BE2C (cell line): ENCODE results near the gene DIPK1A.
A peak's percentile ranks its signal among the peaks of the same experiment; 100 is the strongest.

Source experiments
- DNase-seq: peaks from one replicate; pipeline ENCODE4 v3.0.0-alpha.2; 2020
- H3K27me3 ChIP-seq: fragments of 250-450 bp; sonication (Bioruptor Pico); 2 replicates; pipeline ENCODE4 v1.5.1; 2020; ENCODE audit warnings: mild to moderate bottlenecking
- H3K36me3 ChIP-seq: fragments of 250-450 bp; sonication (Bioruptor Pico); 2 replicates; pipeline ENCODE4 v1.5.1; 2020; ENCODE audit warnings: mild to moderate bottlenecking
- H3K4me1 ChIP-seq: fragments of 250-450 bp; sonication (Bioruptor Pico); 2 replicates; pipeline ENCODE4 v1.5.1; 2020
- H3K4me3 ChIP-seq: 2 replicates; pipeline ENCODE4 v1.5.1; 2011; ENCODE audit warnings: low read depth, low read length
- H3K9me3 ChIP-seq: fragments of 250-450 bp; sonication (Bioruptor Pico); 2 replicates; pipeline ENCODE4 v1.5.1; 2020
- CTCF ChIP-seq: IDR thresholded peaks from 2 replicates; pipeline ENCODE4 v1.5.1; 2012; ENCODE audit warnings: mild to moderate bottlenecking, low read depth, low read length

DIPK1A gene

GRCh38 chr1:92820551-92820950 lies 140.7 kb downstream of the DIPK1A start:
- no peak for DNase-seq
- Histone ChIP-seq H3K27me3 (no peaks in the 10 kb centered on the region), H3K36me3 (no peaks in the 10 kb centered on the region), H3K4me3 (no peak overlapping the region), H3K4me1 (no peaks in the 10 kb centered on the region), H3K9me3 (no peaks in the 10 kb centered on the region)
- no peak for TF ChIP-seq CTCF

- no peak for TF ChIP-seq CTCF
- no peaks in the 10 kb centered on the region for H3K9me3 ChIP-seq
- DNase-seq = no peak
These were observed 141.2 kb downstream of the DIPK1A start for GRCh38 chr1:92820024-92820423.

DNA sequence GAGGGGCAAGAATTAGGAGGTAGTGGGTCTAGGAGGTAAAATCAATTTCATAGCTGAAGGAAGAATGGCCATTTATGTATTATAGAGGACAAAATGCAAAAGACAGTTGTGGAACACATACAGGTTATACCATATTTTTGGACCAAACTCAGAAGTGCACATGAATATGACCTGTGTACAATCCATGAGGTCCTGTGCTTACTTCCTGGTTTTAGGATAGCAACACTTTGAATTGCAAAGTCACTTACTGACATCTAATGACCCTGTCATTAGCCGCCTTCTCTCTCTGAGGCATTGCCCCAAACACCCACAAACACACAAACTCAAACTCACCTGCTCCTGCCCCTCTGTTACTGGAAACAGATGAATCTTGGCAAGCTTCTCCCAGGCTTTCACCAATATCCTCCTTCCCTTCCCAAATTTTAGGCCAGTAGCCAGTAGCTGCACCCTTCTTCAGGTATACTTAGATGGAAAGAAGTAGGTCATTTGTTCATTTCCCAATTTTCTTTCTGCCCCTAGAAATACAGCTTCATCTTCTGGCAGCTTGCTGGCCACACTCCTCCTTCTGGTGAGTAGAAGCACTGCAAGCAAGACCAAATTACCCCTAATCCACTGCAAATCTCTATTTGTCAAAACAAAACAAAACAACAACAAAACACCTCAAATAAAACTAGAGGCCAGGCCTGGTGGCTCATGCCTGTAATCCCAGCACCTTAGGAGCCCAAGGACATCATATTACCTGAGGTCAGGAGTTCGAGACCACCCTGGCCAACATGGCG lies 143.1 kb downstream of the DIPK1A start:
- Histone ChIP-seq H3K4me1 (no peaks in the 10 kb centered on the region), H3K27me3 (no peaks in the 10 kb centered on the region), H3K4me3 (no peak overlapping the region), H3K9me3 (no peaks in the 10 kb centered on the region), H3K36me3 (no peaks in the 10 kb centered on the region)
- DNase-seq = peak; percentile 8
- peak; percentile 68 for TF ChIP-seq CTCF

More at GRCh38 chr1:92820024-92820423, 141.2 kb downstream of the DIPK1A start:
- Histone ChIP-seq H3K4me1 (no peaks in the 10 kb centered on the region), H3K27me3 (no peaks in the 10 kb centered on the region), H3K36me3 (no peaks in the 10 kb centered on the region), H3K4me3 (no peak overlapping the region)

- H3K4me1 ChIP-seq = no peaks in the 10 kb centered on the region
- H3K9me3 ChIP-seq = no peaks in the 10 kb centered on the region
- H3K36me3 ChIP-seq = no peaks in the 10 kb centered on the region
- H3K4me3 ChIP-seq = no peak overlapping the region
- H3K27me3 ChIP-seq = no peaks in the 10 kb centered on the region
- TF ChIP-seq CTCF = no peak
- DNase-seq = no peak
These were observed 144.0 kb downstream of the DIPK1A start for GRCh38 chr1:92817137-92817697.

DNA sequence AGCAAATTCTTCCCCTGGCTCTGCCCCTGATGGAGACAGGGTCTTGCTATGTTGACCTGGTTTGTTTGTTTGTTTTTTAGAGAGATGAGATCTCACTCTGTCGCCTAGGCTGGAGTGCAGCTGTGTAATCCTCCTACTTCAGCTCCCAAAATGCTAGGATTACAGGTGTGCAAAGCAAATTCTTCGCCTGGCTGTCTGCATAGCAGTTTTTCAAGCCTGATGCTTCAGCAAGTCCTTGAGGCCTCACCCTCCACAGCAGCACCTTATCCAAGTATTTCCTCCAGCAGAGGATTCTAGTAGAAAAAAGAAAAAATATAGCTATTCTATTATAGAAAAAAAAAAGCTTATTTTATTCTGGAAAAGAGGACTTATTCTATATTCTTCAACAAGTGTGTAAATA lies 144.5 kb downstream of the DIPK1A start:
- H3K36me3 ChIP-seq = no peaks in the 10 kb centered on the region
- DNase-seq = no peak

More for the DNA sequence above, 144.5 kb downstream of the DIPK1A start:
- no peak overlapping the region for H3K4me3 ChIP-seq
- no peaks in the 10 kb centered on the region for H3K27me3 ChIP-seq
- no peaks in the 10 kb centered on the region for H3K9me3 ChIP-seq
- no peaks in the 10 kb centered on the region for H3K4me1 ChIP-seq
- no peak for TF ChIP-seq CTCF
